K562 (cell line): ENCODE results near the gene RERE. TPM values are rescaled to one million over a fixed set of nuclear protein-coding genes. Genes with fewer than 3 reads are reported as not detected.

Source experiments
- ATAC-seq: fragments of 200-7000 bp; cut with Tn5 transposase; 3 replicates; pipeline ENCODE4 v1.9.1; 2020; ENCODE audit warnings: moderate library complexity
- BruUV-seq: library from RNA; stranded (reverse); fragments of 400-500 nt; replicated peaks from 2 replicates; lab custom pipeline; 2021; lab: Mats Ljungman, UMichigan
- CTCF ChIA-PET: fragments of 300-600 bp; formaldehyde crosslinking; extraction: SDS; loops from one replicate; lab custom pipeline; 2021; ENCODE audit warnings: low intra/inter-chr PET ratio; lab: Yijun Ruan, JAX
- POLR2A ChIA-PET: fragments of 300-600, 350-650 bp; sonication (Branson Sonifier 250); formaldehyde crosslinking; extraction: SDS; loops from one replicate; lab custom pipeline; 2021; ENCODE audit warnings: antibody characterized with exemption, inconsistent platforms; lab: Yijun Ruan, JAX
- DNase-seq, 4 experiments: peaks; one replicate each; pipeline versions ENCODE4 v3.0.0 to v3.0.0-alpha.2; 2011 to 2018; ENCODE audit warnings: low spot score in 3 of 4, mixed read lengths in 3 of 4; ENCODE audit errors: extremely low read depth in 1 of 4
- FAIRE-seq: peaks from 2 replicates; lab custom pipeline; 2011; peaks lifted over from hg19 to GRCh38; lab: Jason Lieb, UNC
- H2AFZ ChIP-seq: 2 replicates; pipeline ENCODE4 v1.6.0; 2011; ENCODE audit warnings: low read depth, low read length, control low read depth, inconsistent platforms
- H3K27ac ChIP-seq: fragments of 200-600 bp; 3 replicates; pipeline ENCODE4 v1.8.0; 2011; ENCODE audit warnings: low read depth, mild to moderate bottlenecking, control low read depth, inconsistent platforms, low read length, moderate library complexity, mixed read lengths; ENCODE audit errors: extremely low read depth
- H3K27me3 ChIP-seq, 2 experiments: fragments of 300-600 bp in 1 of 2; 2 replicates in 1 of 2; 3 replicates in 1 of 2; pipeline versions ENCODE4 v1.6.0 to v1.8.0; 2011; ENCODE audit warnings: inconsistent platforms in 2 of 2, low read length in 2 of 2, mild to moderate bottlenecking in 1 of 2, mixed read lengths in 1 of 2, moderate library complexity in 1 of 2; ENCODE audit not compliant: control insufficient read depth in 2 of 2, insufficient read depth in 2 of 2
- H3K36me3 ChIP-seq: fragments of 300-600 bp; 3 replicates; pipeline ENCODE4 v1.8.0; 2011; ENCODE audit warnings: mild to moderate bottlenecking, low read length, inconsistent platforms; ENCODE audit not compliant: control insufficient read depth, insufficient read depth
- H3K4me1 ChIP-seq, 2 experiments: fragments of 200-600 bp in 1 of 2; replicated peaks in 1 of 2; 2 replicates in 1 of 2; 3 replicates in 1 of 2; pipeline versions ENCODE4 v1.5.1 to v1.8.0; 2011; ENCODE audit warnings: inconsistent platforms in 2 of 2, low read length in 2 of 2, mild to moderate bottlenecking in 1 of 2, mixed read lengths in 1 of 2, moderate library complexity in 1 of 2; ENCODE audit not compliant: control insufficient read depth in 2 of 2, insufficient read depth in 2 of 2
- H3K4me2 ChIP-seq: 2 replicates; pipeline ENCODE4 v1.6.1; 2011; ENCODE audit warnings: low read length, control low read depth, inconsistent platforms, mixed read lengths; ENCODE audit not compliant: insufficient read depth
- H3K4me3 ChIP-seq: fragments of 200-600 bp; sonication (generic), shearing (Covaris generic); 2 replicates; pipeline ENCODE4 v1.5.1; 2016; ENCODE audit warnings: control low read depth, inconsistent platforms
- H3K79me2 ChIP-seq: fragments of 200-600 bp; 3 replicates; pipeline ENCODE4 v1.8.0; 2011; ENCODE audit warnings: low read length, inconsistent platforms; ENCODE audit not compliant: control insufficient read depth, insufficient read depth
- H3K9ac ChIP-seq, 2 experiments: 2 replicates each; pipeline versions ENCODE4 v1.6.0 to v1.6.1; 2011; ENCODE audit warnings: low read depth in 2 of 2, low read length in 2 of 2, control low read depth in 1 of 2, inconsistent platforms in 1 of 2, mild to moderate bottlenecking in 1 of 2, mixed read lengths in 1 of 2; ENCODE audit not compliant: insufficient read depth in 1 of 2
- H3K9me1 ChIP-seq: one replicate; pipeline ENCODE4 v1.6.0; 2011; ENCODE audit warnings: inconsistent platforms, mild to moderate bottlenecking, low read length, moderate library complexity; ENCODE audit not compliant: control insufficient read depth, insufficient read depth
- H3K9me3 ChIP-seq: replicated peaks from 2 replicates; pipeline ENCODE4 v1.5.1; 2011; ENCODE audit warnings: low read depth, low read length, inconsistent platforms; ENCODE audit not compliant: control insufficient read depth, insufficient read depth
- H4K20me1 ChIP-seq: replicated peaks from 2 replicates; pipeline ENCODE4 v1.6.1; 2011; ENCODE audit warnings: low read length, inconsistent platforms, mixed read lengths; ENCODE audit not compliant: control insufficient read depth, insufficient read depth
- IRF2 ChIP-seq: sonication (generic); formaldehyde crosslinking; IDR thresholded peaks from 2 replicates; pipeline ENCODE4 v1.8.1; 2022; ENCODE audit warnings: mild to moderate bottlenecking, missing genetic modification reagents
- MLLT1 ChIP-seq, 2 experiments: fragments of 450-650 bp; IDR thresholded peaks; 2 replicates each; pipeline ENCODE4 v1.6.1; 2016
- NFE2 ChIP-seq: IDR thresholded peaks from 2 replicates; pipeline ENCODE4 v1.6.1; 2014; ENCODE audit warnings: antibody characterized with exemption, low read depth
- NR2C1 ChIP-seq, 2 experiments: fragments of 450-650 bp; IDR thresholded peaks; 2 replicates each; pipeline ENCODE4 v1.6.1; 2017; ENCODE audit warnings: mild to moderate bottlenecking in 2 of 2, antibody characterized with exemption in 1 of 2, inconsistent platforms in 1 of 2, missing compliant biosample characterization in 1 of 2, missing genetic modification characterization in 1 of 2
- SMARCE1 ChIP-seq: fragments of 450-650 bp; IDR thresholded peaks from 2 replicates; pipeline ENCODE4 v1.7.1; 2016; ENCODE audit warnings: mild to moderate bottlenecking
- ZBED1 ChIP-seq: IDR thresholded peaks from 2 replicates; pipeline ENCODE4 v1.6.1; 2014
- ZNF282 ChIP-seq: sonication (generic); formaldehyde crosslinking; IDR thresholded peaks from 2 replicates; pipeline ENCODE4 v1.8.1; 2023; ENCODE audit warnings: missing genetic modification reagents
- WGBS: fragments of 100-300 bp; shearing (Covaris generic); methylation state at CpG from one replicate; pipeline ENCODE4 v1.1.6; 2016; ENCODE audit warnings: low coverage, mixed read lengths; ENCODE audit not compliant: insufficient coverage; ENCODE audit errors: missing lambda C conversion rate; 5-methylcytosine and 5-hydroxymethylcytosine counted together
- in situ Hi-C: fragments of 300-500 bp; cut with MboI; formaldehyde crosslinking; loops from 4 replicates; pipeline ENCODE4 v1.15.0; 2018; ENCODE audit warnings: inconsistent platforms, mixed read lengths
- intact Hi-C: fragments of 100-400 bp; cut with micrococcal nuclease; formaldehyde crosslinking; loops from 2 replicates; pipeline ENCODE4 v1.14.2; 2022
- polyA plus RNA-seq, 8 experiments: library from polyadenylated mRNA; depleted of rRNA in 4 of 8; stranded (reverse) in 5 of 8; unstranded in 3 of 8; fragments of >200 nt; fragmentation: Nextera tagmentation in 2 of 8; fragmentation: Illumina TruSeq in 1 of 8; extraction: Ambion mirVana in 2 of 8; extraction: Trizol in 1 of 8; gene quantifications; 2 replicates each; pipeline versions ENCODE4 v1.2.1 to v1.2.3, GENCODE V29; 2011 to 2014; ENCODE audit warnings: inconsistent platforms in 1 of 8, missing spikeins in 1 of 8
- total RNA-seq, 7 experiments: library from RNA; depleted of rRNA in 6 of 7; stranded (reverse); fragments of >200 nt in 6 of 7; fragmentation: Illumina TruSeq in 2 of 7; extraction: Trizol in 2 of 7; gene quantifications; 2 replicates each; pipeline versions ENCODE4 v1.2.1 to v1.2.3, GENCODE V29; 2011 to 2021; ENCODE audit warnings: low replicate concordance in 1 of 7
- TF ChIP-seq, protein P1 (sequence below): IDR thresholded peaks from 2 replicates; pipeline ENCODE4 v1.6.1; 2014; ENCODE audit warnings: antibody characterized with exemption

RERE gene
- total and polyA plus RNA-seq, 9 of the 15 experiments (the other 6 are each of a cell fraction or from before 2014, with no cell fraction given), result 3.0 to 51.5 (median 13.4) TPM

GRCh38 chr1:8632102-8632501 is 185.3 kb downstream of the RERE start:
- BruUV-seq, result no TSS peak
- H3K4me3 ChIP-seq, result no peak overlapping the region
- H2AFZ ChIP-seq, result no peak overlapping the region
- CTCF ChIA-PET, result no interaction called here
- ATAC-seq, result no peak
- POLR2A ChIA-PET, result no interaction called here
- peaks cover under 1% of the 10 kb centered on the region for H3K9me1 ChIP-seq
- TF ChIP-seq NR2C1 (IDR thresholded peaks at IDR 0.05) (no peak), NR2C1 (tag; IDR thresholded peaks at IDR 0.05) (no peak), ZBED1 (no peak), ZNF282 (CRISPR knock-in tag) (no peak)
- TF ChIP-seq, protein P1, sequence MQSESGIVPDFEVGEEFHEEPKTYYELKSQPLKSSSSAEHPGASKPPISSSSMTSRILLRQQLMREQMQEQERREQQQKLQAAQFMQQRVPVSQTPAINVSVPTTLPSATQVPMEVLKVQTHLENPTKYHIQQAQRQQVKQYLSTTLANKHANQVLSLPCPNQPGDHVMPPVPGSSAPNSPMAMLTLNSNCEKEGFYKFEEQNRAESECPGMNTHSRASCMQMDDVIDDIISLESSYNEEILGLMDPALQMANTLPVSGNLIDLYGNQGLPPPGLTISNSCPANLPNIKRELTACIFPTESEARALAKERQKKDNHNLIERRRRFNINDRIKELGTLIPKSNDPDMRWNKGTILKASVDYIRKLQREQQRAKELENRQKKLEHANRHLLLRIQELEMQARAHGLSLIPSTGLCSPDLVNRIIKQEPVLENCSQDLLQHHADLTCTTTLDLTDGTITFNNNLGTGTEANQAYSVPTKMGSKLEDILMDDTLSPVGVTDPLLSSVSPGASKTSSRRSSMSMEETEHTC, result no peak
- H3K36me3 ChIP-seq, result no peaks in the 10 kb centered on the region
- in situ Hi-C loops (no loop called here), intact Hi-C loops (no loop called here)
- 75% methylated on average over 4 of the region's 4 CpGs for WGBS
- no peaks in the 10 kb centered on the region for H3K27me3 ChIP-seq
- peaks cover 1 to 3% of the 10 kb centered on the region in 2 experiments; a peak in 2 of 5 replicates for H3K4me1 ChIP-seq
- H3K27ac ChIP-seq, result no peak overlapping the region
- no peak for DNase-seq
- no peak for FAIRE-seq
- peaks cover 48% of the 10 kb centered on the region for H4K20me1 ChIP-seq
- H3K79me2 ChIP-seq, result peaks cover 19% of the 10 kb centered on the region; the same call in 2 of the 3 replicates
- H3K9ac ChIP-seq, result no peak overlapping the region
- no peak overlapping the region for H3K4me2 ChIP-seq
- no peaks in the 10 kb centered on the region for H3K9me3 ChIP-seq

DNA sequence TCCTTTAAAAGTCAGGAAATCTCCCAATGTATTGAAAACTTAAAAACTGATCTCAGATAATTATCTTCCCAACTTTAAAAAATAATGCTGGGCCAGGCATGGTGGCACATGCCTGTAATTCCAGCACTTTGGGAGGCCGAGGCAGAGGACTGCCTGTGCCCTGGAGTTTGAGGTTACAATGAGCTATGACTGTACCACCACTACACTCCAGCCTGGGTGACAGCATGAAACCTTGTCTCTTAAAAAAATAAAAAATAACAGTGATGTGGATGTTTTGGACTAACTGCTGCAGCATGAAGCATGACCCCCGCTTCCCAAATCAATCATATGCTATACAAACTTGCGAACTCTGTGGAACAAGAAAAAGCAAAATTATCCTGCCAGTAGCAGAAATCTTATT is 186.3 kb downstream of the RERE start:
- Histone ChIP-seq H3K9me3 (no peaks in the 10 kb centered on the region), H3K4me3 (no peak overlapping the region), H3K9me1 (peaks cover 3% of the 10 kb centered on the region), H3K9ac (no peak overlapping the region), H3K4me1 (peaks cover 7 to 10% of the 10 kb centered on the region in 2 experiments; a peak in 3 of 5 replicates), H3K79me2 (peaks cover 21% of the 10 kb centered on the region; the same call in 1 of the 3 replicates), H3K27me3 (no peaks in the 10 kb centered on the region), H3K27ac (no peak overlapping the region), H3K4me2 (no peak overlapping the region), H2AFZ (no peak overlapping the region)
- in situ Hi-C loops, result no loop called here
- WGBS, result 84% methylated on average over 3 of the region's 3 CpGs
- FAIRE-seq (no peak), DNase-seq (no peak), ATAC-seq (no peak)
- no TSS peak for BruUV-seq
- POLR2A ChIA-PET, result interaction anchor here (0.7 kb wide), 1 partner anchor 297 kb away, joined by 4 read pairs; no protein-coding TSS in a partner anchor
- TF ChIP-seq SMARCE1, result no peak
- no peak for TF ChIP-seq NFE2
- no peak for TF ChIP-seq MLLT1 (IDR thresholded peaks at IDR 0.05)
- TF ChIP-seq IRF2, result no peak
- TF ChIP-seq, all 486 proteins: peak for 0
- CTCF ChIA-PET, result no interaction called here
- Histone ChIP-seq H3K36me3 (no peaks in the 10 kb centered on the region), H4K20me1 (peaks cover 57% of the 10 kb centered on the region)
- intact Hi-C loops, result no loop called here
